HL-60 (cell line): ENCODE results near the gene RPL39L.

ENCODE experiments used
- DNase-seq, 2 experiments: peaks; one replicate each; pipeline ENCODE4 v3.0.0-alpha.2; 2010 to 2020; ENCODE audit warnings: low read depth in 1 of 2, low spot score in 1 of 2
- H3K27ac ChIP-seq: fragments of 250-450 bp; sonication (Bioruptor Pico); replicated peaks from 2 replicates; pipeline ENCODE4 v1.5.1; 2020; ENCODE audit warnings: mild to moderate bottlenecking, moderate library complexity
- H3K27me3 ChIP-seq: fragments of 250-450 bp; sonication (Bioruptor Pico); 2 replicates; pipeline ENCODE4 v1.5.1; 2021; ENCODE audit warnings: mild to moderate bottlenecking, moderate library complexity; ENCODE audit not compliant: insufficient read depth, poor library complexity, severe bottlenecking
- H3K4me3 ChIP-seq: replicated peaks from 2 replicates; pipeline ENCODE4 v1.5.1; 2011; ENCODE audit warnings: mild to moderate bottlenecking, control low read depth, low read length; ENCODE audit not compliant: insufficient read depth
- GABPA ChIP-seq: IDR thresholded peaks from 2 replicates; pipeline ENCODE4 v1.6.1; 2012; ENCODE audit warnings: low read depth
- POLR2AphosphoS5 ChIP-seq: IDR thresholded peaks from 2 replicates; pipeline ENCODE4 v1.6.1; 2012; ENCODE audit warnings: low read depth
- REST ChIP-seq: IDR thresholded peaks from 2 replicates; pipeline ENCODE4 v1.6.1; 2012; ENCODE audit warnings: low read depth; ENCODE audit not compliant: insufficient replicate concordance
- SPI1 ChIP-seq: IDR thresholded peaks from 2 replicates; pipeline ENCODE4 v1.6.1; 2012; ENCODE audit warnings: low read depth, mild to moderate bottlenecking, borderline replicate concordance
- long read RNA-seq: library from polyadenylated mRNA; unstranded; transcript quantifications from one replicate; pipeline ENCODE4 v2.0.0, GENCODE V29; 2020
- TF ChIP-seq, protein P1 (sequence below): IDR thresholded peaks from one replicate; pipeline ENCODE4 v1.5.1; 2011; ENCODE audit warnings: low read length, control low read depth, inconsistent platforms; ENCODE audit not compliant: insufficient read depth

RPL39L gene
- long read RNA-seq, transcript RPL39L-201 (3 exons, 756 nt), result major isoform, 12 of 18 reads
- long read RNA-seq, partial matches to known transcripts, result 1 of 18 reads
- long read RNA-seq, other reads (novel, unspliced or antisense), result 5 of 18 reads

DNA sequence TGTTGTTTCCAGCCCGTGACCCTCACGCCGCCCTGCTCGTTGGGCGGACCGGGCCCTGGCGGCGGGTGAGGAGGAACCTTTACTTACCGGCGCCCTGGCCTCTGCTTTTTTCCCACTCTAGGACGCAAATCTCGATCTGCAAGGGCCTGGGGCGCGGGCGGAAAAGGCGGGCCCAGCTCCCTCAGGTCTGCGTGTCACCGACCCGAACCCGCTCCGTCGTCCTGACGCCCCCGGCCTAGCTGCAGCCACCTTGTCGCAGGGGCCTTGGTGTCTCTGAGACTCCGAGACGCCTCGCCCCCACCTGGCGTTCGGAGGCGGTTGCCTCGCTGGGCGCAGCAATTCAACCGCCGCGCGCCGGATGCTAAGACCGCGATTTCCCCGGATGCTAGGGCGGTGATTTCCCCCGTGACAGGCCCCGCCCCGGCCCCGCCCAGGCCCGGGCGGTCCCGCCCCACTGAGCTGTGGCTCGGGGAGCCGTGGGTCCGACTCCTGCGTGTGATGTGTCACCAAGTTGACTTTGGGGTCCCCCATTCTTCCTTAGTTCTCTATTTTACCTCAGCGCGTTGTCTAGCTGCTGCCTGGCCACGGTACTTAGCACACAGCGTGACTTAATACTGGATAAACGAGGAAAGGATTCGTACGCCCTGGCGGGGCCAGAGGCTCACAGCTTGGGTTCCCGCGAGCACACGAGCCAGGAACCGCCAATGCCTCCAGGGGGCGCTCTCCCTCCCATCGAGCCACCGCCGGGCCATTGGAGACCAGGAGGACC is at the start of gene RPL39L:
Gene RPL39L (minus strand): TSS at position 371 of the 769 bp plus-strand sequence. CDS start 18,196 bp downstream, outside the sequence.
- H3K27ac ChIP-seq, result peak within 1 kb of the TSS; percentile 53
- DNase-seq, result peak; percentile 56 to 75
- H3K4me3 ChIP-seq, result peak within 1 kb of the TSS; percentile 52

GRCh38 chr3:187188931-187189330 is 49.6 kb upstream of the RPL39L start:
- no peak overlapping the region for H3K4me3 ChIP-seq
- TF ChIP-seq GABPA, result no peak
- no peak for TF ChIP-seq POLR2AphosphoS5
- TF ChIP-seq, protein P1, sequence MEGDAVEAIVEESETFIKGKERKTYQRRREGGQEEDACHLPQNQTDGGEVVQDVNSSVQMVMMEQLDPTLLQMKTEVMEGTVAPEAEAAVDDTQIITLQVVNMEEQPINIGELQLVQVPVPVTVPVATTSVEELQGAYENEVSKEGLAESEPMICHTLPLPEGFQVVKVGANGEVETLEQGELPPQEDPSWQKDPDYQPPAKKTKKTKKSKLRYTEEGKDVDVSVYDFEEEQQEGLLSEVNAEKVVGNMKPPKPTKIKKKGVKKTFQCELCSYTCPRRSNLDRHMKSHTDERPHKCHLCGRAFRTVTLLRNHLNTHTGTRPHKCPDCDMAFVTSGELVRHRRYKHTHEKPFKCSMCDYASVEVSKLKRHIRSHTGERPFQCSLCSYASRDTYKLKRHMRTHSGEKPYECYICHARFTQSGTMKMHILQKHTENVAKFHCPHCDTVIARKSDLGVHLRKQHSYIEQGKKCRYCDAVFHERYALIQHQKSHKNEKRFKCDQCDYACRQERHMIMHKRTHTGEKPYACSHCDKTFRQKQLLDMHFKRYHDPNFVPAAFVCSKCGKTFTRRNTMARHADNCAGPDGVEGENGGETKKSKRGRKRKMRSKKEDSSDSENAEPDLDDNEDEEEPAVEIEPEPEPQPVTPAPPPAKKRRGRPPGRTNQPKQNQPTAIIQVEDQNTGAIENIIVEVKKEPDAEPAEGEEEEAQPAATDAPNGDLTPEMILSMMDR, result no peak
- no peak for TF ChIP-seq SPI1
- TF ChIP-seq REST, result no peak
- no peak overlapping the region for H3K27ac ChIP-seq
- DNase-seq, result peak in 1 of 2 experiments; percentile 2
- peaks cover 4% of the 10 kb centered on the region for H3K27me3 ChIP-seq

More for the DNA sequence above, at the start of gene RPL39L:
- TF ChIP-seq GABPA (0 out of 2 replicates have a peak, but pooled peaks have one; percentile 2), POLR2AphosphoS5 (peak; percentile 39; the same call in 1 of the 2 replicates), SPI1 (no peak), REST (no peak)
- TF ChIP-seq, protein P1, result peak; percentile 80
- no peaks in the 10 kb centered on the region for H3K27me3 ChIP-seq

GRCh38 chr3:187186801-187187421 is 47.6 kb upstream of the RPL39L start:
- Histone ChIP-seq H3K4me3 (no peak overlapping the region), H3K27ac (no peak overlapping the region), H3K27me3 (peaks cover 4% of the 10 kb centered on the region)
- no peak for DNase-seq
- no peak for TF ChIP-seq GABPA
- TF ChIP-seq POLR2AphosphoS5, result no peak
- no peak for TF ChIP-seq SPI1
- TF ChIP-seq REST, result no peak
- TF ChIP-seq, protein P1, result no peak
